Adrenal gland (tissue), 5 donors: ENCODE results near the gene COL16A1.

Source experiments
- CTCF ChIP-seq, 6 experiments: fragments of 450-650 bp in 4 of 6; fragments of 200-600 bp in 2 of 6; sonication (generic) in 1 of 6; IDR thresholded peaks; 1 replicate in 5 of 6; 2 replicates in 1 of 6; pipeline versions ENCODE4 v1.5.1 to v1.8.0; 2016 to 2021; ENCODE audit warnings: antibody characterized with exemption in 6 of 6, mild to moderate bottlenecking in 2 of 6, moderate library complexity in 1 of 6
- POLR2A ChIP-seq, 2 donors: fragments of 450-650 bp; IDR thresholded peaks; one replicate each; pipeline ENCODE4 v1.6.1; 2017; ENCODE audit warnings: antibody characterized with exemption in 2 of 2, mild to moderate bottlenecking in 2 of 2, moderate library complexity in 1 of 2
- donor health status: DM: no; HTN: no; CAD: no.

- TF ChIP-seq CTCF (IDR thresholded peaks at IDR 0.05) (no peak), POLR2A (IDR thresholded peaks at IDR 0.05) (no peak)
Measured at GRCh38 chr1:31661856-31662255, 42.0 kb downstream of the COL16A1 start.
